Skin of body (tissue), 2 donors: ENCODE measurements around the gene PDE8A. TPM values are rescaled to one million over a fixed set of nuclear protein-coding genes. Genes with fewer than 3 reads are reported as not detected.

ENCODE experiments used
- DNase-seq: peaks from one replicate; lab custom pipeline; 2025; lab: John Stamatoyannopoulos, UW
- total RNA-seq: library from RNA; depleted of rRNA; stranded (reverse); fragments of >200 nt; gene quantifications from one replicate; pipeline ENCODE4 v1.2.3, GENCODE V29; 2014

PDE8A gene
- total RNA-seq, 1 donor from 2014 or later = 52.2 TPM

DNA sequence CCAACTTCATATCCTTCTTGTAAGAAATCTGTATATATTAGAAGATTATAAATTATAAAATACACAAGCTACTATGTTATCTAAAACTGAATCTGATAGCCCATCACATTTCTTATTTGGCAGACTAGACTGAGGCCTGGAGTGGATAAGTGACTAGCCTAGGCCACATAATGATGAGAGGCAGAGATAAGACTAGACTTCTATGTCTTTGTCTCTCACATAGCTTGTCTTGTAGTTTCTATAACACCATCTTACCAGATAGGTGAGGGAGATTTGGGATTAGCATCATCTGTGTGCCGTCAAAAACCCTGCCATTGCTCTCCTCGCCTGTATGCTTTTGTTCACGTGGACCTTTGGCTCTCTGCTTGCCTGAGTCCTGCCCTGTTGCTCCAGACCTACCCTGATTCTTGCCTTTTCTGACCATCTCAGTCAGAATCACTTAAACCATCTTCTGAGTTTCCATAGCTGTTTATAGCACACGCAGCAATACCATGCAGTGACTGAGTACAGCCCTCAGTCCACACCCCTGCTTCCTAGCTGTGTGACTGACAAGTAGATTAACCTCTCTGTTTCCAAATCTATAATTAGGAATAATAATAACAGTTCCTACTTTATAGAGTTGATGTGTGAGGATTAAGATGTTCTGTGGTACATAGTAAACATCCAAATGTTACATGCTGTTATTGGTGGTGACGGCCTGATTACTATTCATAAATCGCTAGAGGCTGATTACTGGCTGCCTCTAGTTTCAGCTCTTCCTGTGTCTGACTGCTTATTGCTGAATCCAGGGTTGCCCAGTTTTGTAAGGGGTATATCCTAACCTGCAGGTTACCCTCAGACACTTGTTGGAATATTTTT, 49.7 kb downstream of the PDE8A start:
- DNase-seq = no peak

DNA sequence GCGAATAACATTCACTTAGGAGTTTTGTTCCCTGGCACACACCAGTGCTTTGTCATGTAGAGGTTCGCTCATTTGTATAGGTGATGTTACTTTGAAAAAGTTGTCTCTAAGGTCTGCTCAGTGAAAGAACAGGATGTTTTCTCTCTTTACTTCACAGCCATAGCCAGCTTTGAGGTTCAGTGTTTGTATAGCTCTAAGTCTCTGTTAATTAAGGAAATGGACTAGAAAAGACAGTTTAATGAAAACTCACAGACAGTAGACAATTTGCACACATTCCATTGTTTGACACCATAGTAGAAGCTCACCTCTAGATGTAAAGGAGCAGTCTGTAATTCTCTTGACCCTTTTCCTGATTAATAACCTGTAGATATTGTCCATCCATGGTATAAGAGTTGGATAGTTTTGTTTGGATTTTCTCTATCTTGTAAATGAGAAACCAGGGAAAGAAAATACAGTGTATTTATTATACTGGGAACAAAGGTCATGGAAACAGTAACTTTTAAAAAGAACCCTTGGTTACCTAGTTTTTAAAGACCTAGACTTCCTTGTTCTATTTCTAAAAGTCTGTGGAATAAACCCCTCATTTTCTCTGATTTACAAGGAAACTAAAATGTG, 50.4 kb downstream of the PDE8A start:
- DNase-seq = no peak

DNA sequence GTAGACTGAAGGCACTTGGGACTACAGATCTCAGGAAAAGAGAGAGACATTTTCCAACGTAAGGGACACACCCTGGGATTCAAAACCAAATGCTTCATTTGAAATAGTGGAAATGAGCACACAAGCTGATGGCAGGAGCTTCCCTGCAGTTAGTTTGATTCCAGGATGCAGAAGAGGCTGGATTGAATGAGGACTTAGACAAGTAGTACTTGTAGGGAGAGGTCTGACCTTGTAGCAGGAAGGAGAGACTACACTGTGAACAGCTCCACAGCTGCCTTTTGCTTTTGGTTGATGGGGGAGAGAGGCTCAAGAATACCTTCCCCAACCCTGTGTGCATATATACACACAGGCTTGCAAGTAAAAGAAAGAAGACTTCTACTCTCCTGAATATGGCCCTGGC, 51.5 kb downstream of the PDE8A start:
- DNase-seq = no peak

DNA sequence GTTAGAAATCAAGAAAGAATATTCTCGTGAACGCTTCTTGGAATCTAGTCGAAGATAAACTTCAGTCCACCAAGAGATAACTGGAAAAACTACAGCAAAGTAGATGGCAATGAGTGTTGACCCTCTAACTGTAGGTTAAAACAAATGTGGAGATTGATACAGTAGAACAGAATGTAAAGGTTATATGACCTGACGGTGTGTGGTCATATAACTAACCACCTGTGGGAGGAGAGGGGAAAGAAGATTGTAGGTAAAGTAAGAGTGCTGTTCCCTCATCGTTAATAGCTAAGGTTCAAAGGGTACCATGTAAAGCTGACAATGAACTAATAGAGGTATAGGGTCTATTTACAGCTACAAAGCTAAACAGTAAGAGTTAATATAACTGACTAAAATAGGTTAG, 52.6 kb downstream of the PDE8A start:
- no peak for DNase-seq

DNA sequence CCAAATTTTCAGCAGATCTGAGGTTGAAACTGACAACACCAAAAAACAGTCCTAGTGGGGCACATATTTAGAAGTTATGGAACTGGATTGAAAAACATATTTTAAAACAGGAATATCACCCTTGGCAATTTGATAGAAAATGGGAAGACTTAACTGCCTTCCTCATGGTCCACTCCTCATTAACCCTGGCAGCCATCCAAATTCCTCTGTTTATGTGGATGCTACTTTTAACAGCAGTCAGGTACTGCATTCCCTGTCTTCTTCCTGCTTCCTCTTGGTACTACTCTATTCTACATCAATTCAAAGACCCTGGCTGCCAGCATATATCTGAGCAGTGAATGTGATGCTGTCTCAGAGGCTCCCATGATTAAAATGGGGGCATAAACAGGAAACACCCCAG, 54.3 kb downstream of the PDE8A start:
- no peak for DNase-seq

DNA sequence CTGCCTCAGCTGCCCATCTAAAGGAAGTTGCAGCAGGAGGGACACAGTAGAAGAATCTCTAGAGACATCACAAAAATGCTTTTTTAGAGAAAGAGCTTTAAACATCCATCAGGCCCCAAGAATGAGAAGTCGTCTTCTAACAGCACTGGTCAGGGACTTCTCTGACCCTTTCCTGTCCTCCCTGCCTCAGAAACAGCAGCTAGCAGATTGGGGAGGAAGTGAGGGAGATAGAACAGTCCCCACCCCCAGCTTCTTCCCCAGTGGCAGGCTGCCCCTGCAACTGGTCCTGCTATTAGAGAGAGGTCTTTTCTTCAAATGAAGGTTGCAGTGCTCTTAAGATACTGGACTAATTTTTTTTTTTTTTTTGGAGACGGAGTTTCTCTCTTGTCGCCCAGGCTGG, 55.1 kb downstream of the PDE8A start:
- DNase-seq = no peak

DNA sequence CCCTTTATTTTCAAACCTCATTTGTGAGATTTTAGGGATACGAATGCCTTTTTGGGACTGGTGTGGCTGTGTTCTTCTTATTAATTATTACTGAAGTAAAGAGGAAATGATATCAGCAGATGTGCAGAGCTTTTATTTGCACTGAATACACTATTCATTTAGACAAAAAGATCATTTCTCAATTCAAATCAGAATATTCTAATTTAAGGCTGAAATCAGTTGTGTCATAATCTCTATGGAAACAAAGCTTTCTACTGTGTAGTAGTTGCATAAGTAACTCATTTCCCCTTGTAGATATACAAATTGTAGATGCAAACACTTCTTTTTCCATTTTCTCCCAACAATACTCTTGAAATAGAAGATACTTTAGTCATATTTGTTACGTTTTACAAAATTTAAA, 56.0 kb downstream of the PDE8A start:
- DNase-seq = no peak

DNA sequence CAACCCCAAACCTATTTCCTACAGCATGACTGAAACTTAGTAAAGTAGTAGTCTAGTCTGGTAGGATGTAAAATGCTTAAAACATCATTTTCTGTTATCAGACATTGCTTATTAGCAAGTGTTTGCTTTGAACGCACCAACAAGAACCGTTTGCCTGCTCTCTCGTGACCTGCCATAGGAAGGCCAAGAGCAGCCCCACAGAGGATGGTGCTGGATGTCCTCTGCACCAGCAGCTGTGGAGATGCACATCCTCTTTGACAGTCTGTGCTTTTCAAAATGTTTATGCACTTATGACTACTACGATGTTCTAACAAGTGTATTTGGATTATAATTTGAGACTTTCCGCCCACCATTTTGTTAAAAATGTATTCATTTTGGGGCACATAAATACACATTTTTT, 59.6 kb downstream of the PDE8A start:
- no peak for DNase-seq

DNA sequence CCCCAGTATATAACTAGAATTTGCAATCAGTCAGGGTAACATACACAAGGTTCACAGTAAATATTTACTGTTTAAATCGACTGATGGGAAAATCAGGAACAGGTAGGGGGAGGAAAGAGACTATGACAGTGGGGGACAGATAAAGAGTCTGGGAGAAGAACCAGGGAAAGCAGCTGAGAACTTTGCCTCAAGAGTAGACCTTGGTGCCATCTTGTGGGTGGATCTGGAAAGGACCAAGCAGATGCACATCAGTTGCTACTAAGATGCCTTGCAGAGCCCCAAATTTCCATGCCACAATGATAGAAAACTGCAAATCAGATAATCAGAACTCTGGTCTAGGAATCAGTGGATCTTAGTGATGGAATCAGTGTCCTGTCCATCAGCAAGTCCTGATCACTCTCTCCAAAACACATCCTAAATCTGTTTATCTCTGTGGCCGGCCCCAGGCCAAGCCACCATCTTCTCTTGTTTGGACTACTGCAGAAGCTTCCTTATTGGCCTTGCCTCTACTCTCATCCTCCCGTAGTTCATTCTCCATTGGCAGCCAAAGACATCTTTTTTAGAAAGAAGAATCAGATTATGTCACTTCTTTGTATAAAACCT, 62.7 kb downstream of the PDE8A start:
- peak; percentile 33 for DNase-seq

DNA sequence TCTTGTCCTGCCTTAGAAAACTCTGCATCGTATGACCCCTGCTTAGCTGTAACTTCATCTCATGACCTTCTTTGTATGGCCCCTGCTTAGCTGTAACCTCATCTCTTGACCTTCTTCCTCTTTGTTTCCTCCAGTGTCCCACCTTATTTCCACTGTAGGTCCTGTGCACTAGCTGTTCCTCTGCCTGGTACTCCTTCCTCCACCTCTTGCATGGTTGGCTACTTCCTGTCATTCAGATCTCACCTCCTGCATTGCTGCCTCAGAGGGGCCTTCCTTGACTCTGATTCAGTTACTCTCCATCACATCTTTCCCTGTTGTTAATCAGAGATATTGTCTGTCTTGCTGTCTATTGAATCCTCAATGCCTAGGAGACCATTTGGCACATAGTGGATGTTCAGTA, 63.2 kb downstream of the PDE8A start:
- DNase-seq = no peak

DNA sequence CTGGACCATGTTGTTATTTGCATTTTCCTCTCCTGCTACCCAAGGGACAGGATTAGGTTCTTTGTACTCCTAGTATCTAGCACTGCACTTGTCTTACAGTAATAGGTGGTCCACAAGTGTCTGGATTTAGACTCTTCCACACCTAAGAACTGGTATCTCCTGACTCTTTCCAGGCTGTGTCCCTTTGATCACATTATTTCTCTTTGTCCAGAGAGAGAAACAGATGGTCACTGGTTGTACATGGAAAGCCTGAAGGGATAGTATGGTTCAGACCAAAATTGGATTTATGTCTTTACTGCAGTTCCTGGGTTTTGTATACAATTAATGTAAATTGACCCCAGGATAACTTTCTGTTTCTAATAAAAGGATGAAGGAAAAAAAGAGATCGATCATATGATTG, 64.0 kb downstream of the PDE8A start:
- DNase-seq = no peak

DNA sequence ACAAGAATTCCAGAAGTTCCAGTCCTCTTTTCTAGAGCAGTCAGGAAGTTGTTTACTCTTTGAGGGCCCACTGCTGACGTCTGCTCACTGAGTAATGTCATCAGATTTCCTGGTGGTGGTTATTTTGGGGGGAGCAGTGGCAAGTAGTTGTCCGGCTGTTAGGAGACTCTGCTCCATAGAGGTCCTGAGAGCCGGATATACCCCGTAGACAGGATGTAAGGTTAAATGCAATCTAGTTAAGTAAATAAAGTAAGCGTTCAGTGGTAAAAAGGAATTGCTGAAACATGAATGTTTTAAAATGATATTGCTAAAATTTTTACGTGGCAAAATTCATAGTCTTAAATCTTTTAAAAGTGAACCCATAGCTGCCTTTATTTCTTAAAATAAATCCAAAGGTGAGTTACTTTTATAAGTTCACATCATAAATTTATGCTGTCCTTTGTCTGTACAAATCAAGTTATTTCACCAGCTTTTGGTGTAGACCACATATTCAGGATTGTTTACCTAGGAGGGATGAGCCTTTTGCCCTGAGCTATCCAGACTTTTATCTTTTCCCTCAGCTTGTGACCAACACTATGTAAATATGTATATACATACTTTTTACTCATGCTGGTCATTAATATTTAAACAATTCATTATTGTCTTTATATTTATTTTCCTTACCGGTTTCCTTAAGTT, 65.8 kb downstream of the PDE8A start:
- peak; percentile 56 for DNase-seq

DNA sequence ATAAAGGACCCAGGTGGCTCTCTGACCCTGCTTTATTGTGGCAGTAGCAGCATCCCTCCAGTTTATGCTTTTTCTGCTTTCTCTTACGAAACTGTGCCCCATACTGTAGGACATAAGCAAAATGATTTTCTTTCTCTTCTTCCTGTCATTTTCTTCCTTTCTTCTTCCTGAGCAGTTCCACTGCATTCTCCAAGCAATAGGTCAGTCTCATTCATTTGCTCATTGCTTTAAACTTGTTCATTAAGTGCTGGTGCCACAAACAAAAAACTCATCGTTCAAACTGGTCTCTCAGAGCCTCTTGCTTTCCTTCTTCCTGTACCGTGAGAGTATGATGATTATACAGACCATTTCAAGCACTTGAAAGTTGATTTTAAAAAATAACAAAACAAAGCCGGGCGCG, 66.8 kb downstream of the PDE8A start:
- DNase-seq = no peak

DNA sequence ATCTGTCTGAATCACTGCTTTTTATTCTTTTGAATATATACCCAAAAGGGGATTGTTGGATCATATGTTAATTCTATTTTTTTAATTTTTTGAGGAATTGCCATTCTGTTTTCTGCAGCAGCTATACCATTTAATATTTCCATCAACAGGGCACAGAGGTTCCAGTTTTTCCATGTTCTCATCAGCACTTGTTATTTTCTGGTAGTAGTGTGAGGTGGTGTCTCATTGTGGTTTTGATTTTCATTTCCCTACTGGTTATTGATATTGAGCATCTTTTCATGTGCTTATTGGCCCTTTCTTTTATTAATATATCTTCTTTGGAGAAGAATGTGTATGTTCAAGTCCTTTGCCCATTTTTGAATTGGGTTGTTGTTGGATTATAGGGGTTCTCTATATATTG, 68.1 kb downstream of the PDE8A start:
- no peak for DNase-seq

DNA sequence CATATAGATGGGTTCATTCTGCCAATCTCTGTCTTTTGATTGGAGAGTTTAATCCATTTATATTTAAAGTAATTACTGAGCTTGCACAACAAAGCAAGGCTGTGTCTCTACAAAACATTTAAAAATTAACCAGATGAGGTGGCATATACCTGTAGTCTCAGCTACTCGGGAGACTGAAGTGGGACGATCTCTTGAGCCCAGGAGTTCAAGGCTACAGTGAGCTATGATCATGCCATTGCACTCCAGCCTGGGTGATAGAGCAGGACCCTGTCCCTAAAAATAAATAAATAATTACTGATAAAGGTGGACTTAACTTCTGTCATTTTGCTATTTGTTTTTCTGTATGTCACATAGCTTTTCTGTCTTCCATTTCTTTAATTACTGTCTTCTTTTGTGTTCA, 78.1 kb downstream of the PDE8A start:
- no peak for DNase-seq

DNA sequence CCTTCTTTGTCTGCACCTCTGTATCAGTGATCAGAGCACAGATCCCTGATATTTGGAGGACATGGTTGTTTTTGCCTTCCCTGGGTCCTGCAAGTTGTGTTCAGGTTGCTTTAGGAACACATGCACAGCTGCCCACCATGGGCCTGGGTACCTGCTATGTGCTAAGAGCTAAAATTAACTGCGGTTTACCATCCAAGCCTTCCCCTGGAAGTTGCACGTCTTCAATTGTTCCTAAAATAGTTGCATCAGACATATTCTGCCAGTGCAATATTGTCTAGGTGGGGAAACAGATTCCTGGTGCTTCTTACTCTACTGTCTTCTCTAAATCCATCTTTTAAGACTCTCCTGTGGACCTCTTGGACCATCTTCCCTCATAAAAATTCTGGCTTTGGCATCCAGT, 80.9 kb downstream of the PDE8A start:
- DNase-seq = no peak

DNA sequence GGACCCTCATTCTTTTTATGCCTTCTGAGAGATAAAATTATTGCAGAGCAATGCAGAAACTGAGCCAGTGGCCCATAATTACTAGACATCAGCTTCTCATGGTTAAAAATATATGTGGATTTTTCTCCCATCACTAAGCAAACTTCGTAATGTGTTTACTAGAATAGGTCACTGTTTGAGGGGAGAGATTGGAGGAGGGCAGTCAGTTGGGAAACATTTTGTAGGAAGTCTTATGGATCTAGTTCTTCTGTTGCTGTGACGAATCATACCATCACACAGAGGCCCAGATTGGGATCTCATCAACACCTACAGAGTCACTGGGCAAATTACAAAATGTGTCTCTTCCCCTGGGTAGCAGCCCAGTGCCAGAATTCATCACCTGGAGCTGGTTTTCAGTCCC, 81.4 kb downstream of the PDE8A start:
- no peak for DNase-seq

DNA sequence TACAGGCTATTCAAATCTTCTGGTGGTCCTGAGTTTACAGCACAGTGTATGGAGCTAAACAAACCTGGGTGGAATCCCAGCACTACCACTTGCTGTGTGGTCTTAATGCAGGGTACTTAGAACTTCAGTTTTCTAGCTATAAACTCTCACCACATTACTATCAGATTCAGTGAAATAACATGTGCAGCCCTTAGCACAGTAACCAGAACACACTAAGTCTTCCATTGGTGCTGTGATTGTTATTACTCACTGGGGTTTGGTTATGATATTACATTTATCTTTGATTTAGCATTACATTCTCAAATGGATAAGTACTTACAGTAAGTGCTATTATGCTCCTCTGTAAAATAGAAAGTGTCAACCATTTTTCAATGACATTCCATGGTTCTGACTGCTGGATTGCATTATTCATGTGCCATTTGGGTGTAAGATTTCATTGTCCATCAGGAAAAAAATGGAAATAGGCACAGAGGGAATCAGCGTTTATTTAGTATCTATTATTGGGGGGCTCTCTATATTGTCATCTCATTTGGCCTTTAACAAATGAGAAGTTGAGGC, 81.9 kb downstream of the PDE8A start:
- DNase-seq = no peak

DNA sequence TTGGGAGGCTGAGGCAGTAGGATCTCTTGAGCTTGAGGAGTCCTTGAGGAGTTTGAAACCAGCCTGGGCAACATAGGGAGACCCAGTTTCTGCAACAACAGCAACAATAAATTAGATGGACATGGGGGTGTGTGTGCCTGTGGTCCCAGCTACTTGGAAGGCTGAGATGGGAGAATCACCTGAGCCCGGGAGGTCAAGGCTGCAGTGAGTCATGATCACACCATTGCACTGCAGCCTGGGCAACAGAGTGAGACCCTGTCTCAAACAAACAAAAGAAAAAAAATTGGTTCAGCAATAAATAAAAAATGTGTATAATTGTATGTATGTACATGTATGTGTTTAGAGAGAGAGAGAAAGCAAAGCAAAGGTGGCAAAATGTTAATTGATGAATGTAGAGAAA, 83.1 kb downstream of the PDE8A start:
- no peak for DNase-seq

DNA sequence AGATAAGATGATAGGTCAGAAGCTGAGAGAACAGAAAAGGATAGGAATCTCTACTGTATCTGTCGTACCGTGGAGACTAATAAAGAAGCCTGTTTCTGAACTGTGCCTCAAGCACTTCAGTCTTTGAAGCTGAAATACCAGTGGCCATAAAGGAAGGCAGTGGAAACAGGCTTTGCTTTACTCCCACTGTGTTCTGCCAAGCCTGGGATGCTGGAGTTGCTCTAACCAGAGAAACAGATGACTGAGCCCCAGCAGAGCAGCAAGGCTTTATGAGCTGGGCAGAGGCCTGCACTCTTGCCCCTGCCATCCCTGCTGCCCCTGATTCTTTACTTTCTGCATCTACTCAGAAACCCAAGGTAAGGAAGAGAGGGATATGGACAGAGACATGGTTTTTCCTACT, 89.4 kb downstream of the PDE8A start:
- DNase-seq = no peak

DNA sequence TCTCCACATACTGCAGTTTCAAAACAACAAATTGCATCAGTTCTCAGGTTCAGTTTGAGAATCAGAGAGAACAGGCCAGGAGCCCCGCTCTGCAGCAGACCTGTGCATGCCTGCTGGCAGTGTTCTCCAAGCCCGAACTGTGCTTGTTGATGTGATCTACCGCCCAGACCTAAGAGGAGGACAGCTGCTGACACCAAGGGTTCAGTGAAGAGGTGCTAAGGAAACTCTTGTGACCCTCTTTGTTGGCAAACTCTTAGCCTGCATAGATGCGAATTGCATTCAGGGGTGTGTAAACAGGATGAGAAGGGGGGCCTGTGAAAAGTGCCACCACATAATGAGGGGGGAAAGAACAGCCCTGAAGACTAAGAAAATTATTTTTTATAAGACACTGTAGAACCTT, 89.8 kb downstream of the PDE8A start:
- DNase-seq = no peak

DNA sequence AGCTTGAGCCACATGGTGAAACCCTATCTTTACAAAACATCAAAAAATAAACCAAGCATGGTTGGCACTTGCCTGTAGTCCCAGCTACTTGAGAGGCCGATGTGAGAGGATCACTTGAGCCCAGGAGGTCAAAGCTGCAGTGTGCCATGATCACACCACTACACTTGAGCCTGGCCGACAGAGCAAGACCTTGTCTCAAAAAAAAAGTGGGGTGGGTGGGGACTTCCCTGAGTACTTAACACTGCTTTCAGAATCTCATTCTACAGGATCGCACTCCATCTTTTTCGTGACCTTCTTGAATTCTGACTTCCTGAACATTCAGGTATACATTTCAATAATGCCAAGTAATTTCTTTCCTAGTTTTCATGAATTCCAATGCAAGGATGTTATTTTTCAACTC, 91.3 kb downstream of the PDE8A start:
- DNase-seq = no peak
